Endothelial cell of umbilical vein (primary cell): Measurements from ENCODE around the gene ABCD1. TPM values are rescaled to one million over a fixed set of nuclear protein-coding genes. Genes with fewer than 3 reads are reported as not detected.

Experiments used
- BruUV-seq: library from RNA; stranded (reverse); fragments of 400-500 nt; replicated peaks from 2 replicates; lab custom pipeline; 2021; lab: Mats Ljungman, UMichigan
- CTCF ChIA-PET: fragments of 300-600, 350-600 bp; sonication (Branson Sonifier 250); formaldehyde crosslinking; loops from one replicate; lab custom pipeline; 2021; ENCODE audit warnings: antibody characterized with exemption, inconsistent platforms; lab: Charles Lee
- POLR2A ChIA-PET: fragments of 300-600, 350-600 bp; sonication (Branson Sonifier 250); formaldehyde crosslinking; loops from one replicate; lab custom pipeline; 2021; ENCODE audit warnings: antibody characterized with exemption, inconsistent platforms; lab: Charles Lee
- DNase-seq: peaks from one replicate; pipeline ENCODE4 v3.0.0-alpha.2; 2011; ENCODE audit warnings: low read depth, low spot score
- FAIRE-seq: peaks from 2 replicates; lab custom pipeline; 2011; peaks lifted over from hg19 to GRCh38; lab: Jason Lieb, UNC
- H2AFZ ChIP-seq: 2 replicates; pipeline ENCODE4 v1.6.0; 2012; ENCODE audit warnings: low read depth, low read length, control low read depth, inconsistent platforms
- H3K27ac ChIP-seq: 2 replicates; pipeline ENCODE4 v1.5.1; 2011; ENCODE audit warnings: low read depth, mild to moderate bottlenecking, control low read depth, low read length, moderate library complexity; ENCODE audit not compliant: insufficient read depth
- H3K27me3 ChIP-seq, 2 experiments: 2 replicates each; pipeline versions ENCODE4 v1.6.0 to v1.6.1; 2011; ENCODE audit warnings: low read length in 2 of 2, mixed read lengths in 1 of 2; ENCODE audit not compliant: control insufficient read depth in 2 of 2, insufficient read depth in 2 of 2
- H3K36me3 ChIP-seq, 2 experiments: 2 replicates in 1 of 2; 3 replicates in 1 of 2; pipeline ENCODE4 v1.5.1; 2011; ENCODE audit warnings: low read length in 2 of 2, mild to moderate bottlenecking in 1 of 2, moderate library complexity in 1 of 2; ENCODE audit not compliant: control insufficient read depth in 2 of 2, insufficient read depth in 2 of 2; ENCODE audit errors: extremely low read depth in 1 of 2
- H3K4me1 ChIP-seq: 3 replicates; pipeline ENCODE4 v1.5.1; 2011; ENCODE audit warnings: mild to moderate bottlenecking, low read length; ENCODE audit not compliant: control insufficient read depth, insufficient read depth; ENCODE audit errors: extremely low read depth
- H3K4me2 ChIP-seq: 2 replicates; pipeline ENCODE4 v1.6.1; 2011; ENCODE audit warnings: low read length, control low read depth, mixed read lengths; ENCODE audit not compliant: insufficient read depth
- H3K4me3 ChIP-seq, 3 experiments: fragments of 200-600 bp in 1 of 3; sonication (generic), shearing (Covaris generic) in 1 of 3; replicated peaks in 1 of 3; 2 replicates each; pipeline ENCODE4 v1.5.1; 2011 to 2016; ENCODE audit warnings: control low read depth in 3 of 3, low read length in 3 of 3, mild to moderate bottlenecking in 2 of 3, inconsistent platforms in 1 of 3, low read depth in 1 of 3, moderate library complexity in 1 of 3; ENCODE audit not compliant: insufficient read depth in 1 of 3
- H3K79me2 ChIP-seq: 2 replicates; pipeline ENCODE4 v1.6.0; 2012; ENCODE audit warnings: low read length, inconsistent platforms; ENCODE audit not compliant: control insufficient read depth, insufficient read depth
- H3K9ac ChIP-seq: replicated peaks from 2 replicates; pipeline ENCODE3; 2011; ENCODE audit warnings: low read length, control low read depth; ENCODE audit not compliant: insufficient read depth; ENCODE audit errors: extremely low read depth
- H3K9me1 ChIP-seq: replicated peaks from 3 replicates; pipeline ENCODE4 v1.6.0; 2011; ENCODE audit warnings: mild to moderate bottlenecking, low read length; ENCODE audit not compliant: control insufficient read depth, insufficient read depth; ENCODE audit errors: extremely low read depth
- H3K9me3 ChIP-seq: replicated peaks from 2 replicates; pipeline ENCODE4 v1.5.1; 2012; ENCODE audit warnings: low read length, inconsistent platforms; ENCODE audit not compliant: control insufficient read depth, insufficient read depth
- H4K20me1 ChIP-seq: replicated peaks from 2 replicates; pipeline ENCODE3; 2011; ENCODE audit warnings: mild to moderate bottlenecking, low read length; ENCODE audit not compliant: control insufficient read depth, insufficient read depth; ENCODE audit errors: extremely low read depth
- EZH2 ChIP-seq: IDR thresholded peaks from 2 replicates; pipeline ENCODE4 v1.6.1; 2012; ENCODE audit warnings: borderline replicate concordance, low read depth, mild to moderate bottlenecking, moderate library complexity, low read length, inconsistent platforms; ENCODE audit not compliant: severe bottlenecking
- FOS ChIP-seq: IDR thresholded peaks from 2 replicates; pipeline ENCODE4 v1.6.1; 2011; ENCODE audit warnings: mild to moderate bottlenecking, low read length, moderate library complexity, borderline replicate concordance; ENCODE audit not compliant: insufficient read depth
- MYC ChIP-seq: IDR thresholded peaks from one replicate; pipeline ENCODE4 v1.6.1; 2011; ENCODE audit warnings: mild to moderate bottlenecking, low read depth, low read length
- POLR2AphosphoS5 ChIP-seq: IDR thresholded peaks from 2 replicates; pipeline ENCODE4 v1.6.1; 2012; ENCODE audit warnings: low read depth, mild to moderate bottlenecking, control low read depth, low read length, moderate library complexity; ENCODE audit not compliant: insufficient read depth
- dilution Hi-C: fragments of 300-500 bp; cut with MboI; formaldehyde crosslinking; loops from one replicate; pipeline ENCODE4 v1.15.0; 2019; ENCODE audit warnings: low sequenced_read_pairs; ENCODE audit not compliant: extremely low pct_ligation_motif_present
- intact Hi-C: fragments of 100-400 bp; cut with micrococcal nuclease; formaldehyde crosslinking; loops from one replicate; pipeline ENCODE4 v1.10.0; 2022
- polyA plus RNA-seq, 4 experiments: library from polyadenylated mRNA; depleted of rRNA in 3 of 4; stranded (reverse) in 3 of 4; unstranded in 1 of 4; fragments of >200 nt; gene quantifications; 2 replicates each; pipeline versions ENCODE4 v1.2.1 to v1.2.3, GENCODE V29; 2011 to 2012; ENCODE audit warnings: missing spikeins in 1 of 4
- total RNA-seq: library from RNA; stranded (reverse); gene quantifications from 2 replicates; pipeline ENCODE4 v1.2.3, GENCODE V29; 2021
- TF ChIP-seq, protein P1 (sequence below), 2 donors: IDR thresholded peaks; 1 replicate in 1 of 2; 2 replicates in 1 of 2; pipeline ENCODE4 v1.5.1; 2011; ENCODE audit warnings: low read length in 2 of 2, mild to moderate bottlenecking in 2 of 2, moderate library complexity in 2 of 2, control low read depth in 1 of 2, inconsistent platforms in 1 of 2, low read depth in 1 of 2; ENCODE audit not compliant: insufficient read depth in 1 of 2; ENCODE audit errors: extremely low read depth in 1 of 2
- TF ChIP-seq, protein P2 (sequence below): IDR thresholded peaks from 2 replicates; pipeline ENCODE4 v1.6.1; 2011; ENCODE audit not compliant: insufficient read depth, insufficient read length

Gene ABCD1
- total and polyA plus RNA-seq, 2 donors (not counting 3 experiments of a cell fraction or from before 2014, with no cell fraction given) = 9.1 to 12.9 TPM

DNA sequence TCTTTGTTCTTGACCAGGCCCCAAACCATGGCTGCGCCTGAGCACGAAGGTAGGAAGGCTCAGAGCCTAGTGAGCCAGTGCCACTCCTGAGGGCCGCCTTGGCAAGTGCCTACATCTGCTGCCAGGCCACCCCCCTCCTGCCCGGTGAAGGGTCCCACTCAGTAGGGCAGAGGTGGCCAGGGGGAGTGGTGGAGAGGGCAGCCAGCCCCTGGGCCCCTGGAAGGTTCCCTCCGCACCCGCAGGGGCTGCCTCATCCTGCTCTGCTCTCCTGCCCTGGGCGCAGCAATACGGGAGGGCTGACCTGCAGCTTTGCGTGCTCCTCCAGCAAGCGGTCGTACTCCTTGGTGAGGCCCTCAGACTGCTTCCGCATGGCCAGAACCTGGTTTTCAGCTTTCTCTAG lies 22.9 kb upstream of the ABCD1 start:
- intact Hi-C loops (no loop called here), dilution Hi-C loops (no loop called here)
- Histone ChIP-seq H3K9me3 (no peaks in the 10 kb centered on the region), H3K27me3 (no peaks in the 10 kb centered on the region), H3K9me1 (no peaks in the 10 kb centered on the region), H3K4me1 (peaks cover 19% of the 10 kb centered on the region), H3K9ac (no peak overlapping the region), H3K79me2 (peaks cover 2% of the 10 kb centered on the region), H3K4me2 (no peak overlapping the region), H3K4me3 (no peak overlapping the region), H2AFZ (no peak overlapping the region), H4K20me1 (no peaks in the 10 kb centered on the region), H3K27ac (no peak overlapping the region), H3K36me3 (peaks cover 2 to 19% of the 10 kb centered on the region in 2 experiments)
- no peak for DNase-seq
- no peak for FAIRE-seq
- no TSS peak for BruUV-seq
- CTCF ChIA-PET = no interaction called here
- POLR2A ChIA-PET = no interaction called here
- TF ChIP-seq POLR2AphosphoS5 = no peak
- no peak for TF ChIP-seq FOS
- TF ChIP-seq MYC = no peak
- TF ChIP-seq, protein P1, sequence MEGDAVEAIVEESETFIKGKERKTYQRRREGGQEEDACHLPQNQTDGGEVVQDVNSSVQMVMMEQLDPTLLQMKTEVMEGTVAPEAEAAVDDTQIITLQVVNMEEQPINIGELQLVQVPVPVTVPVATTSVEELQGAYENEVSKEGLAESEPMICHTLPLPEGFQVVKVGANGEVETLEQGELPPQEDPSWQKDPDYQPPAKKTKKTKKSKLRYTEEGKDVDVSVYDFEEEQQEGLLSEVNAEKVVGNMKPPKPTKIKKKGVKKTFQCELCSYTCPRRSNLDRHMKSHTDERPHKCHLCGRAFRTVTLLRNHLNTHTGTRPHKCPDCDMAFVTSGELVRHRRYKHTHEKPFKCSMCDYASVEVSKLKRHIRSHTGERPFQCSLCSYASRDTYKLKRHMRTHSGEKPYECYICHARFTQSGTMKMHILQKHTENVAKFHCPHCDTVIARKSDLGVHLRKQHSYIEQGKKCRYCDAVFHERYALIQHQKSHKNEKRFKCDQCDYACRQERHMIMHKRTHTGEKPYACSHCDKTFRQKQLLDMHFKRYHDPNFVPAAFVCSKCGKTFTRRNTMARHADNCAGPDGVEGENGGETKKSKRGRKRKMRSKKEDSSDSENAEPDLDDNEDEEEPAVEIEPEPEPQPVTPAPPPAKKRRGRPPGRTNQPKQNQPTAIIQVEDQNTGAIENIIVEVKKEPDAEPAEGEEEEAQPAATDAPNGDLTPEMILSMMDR (IDR thresholded peaks at IDR 0.05; ENCODE audit: extremely low read depth in 1 of 2, insufficient read depth in 1 of 2, low read depth in 1 of 2, low read length in 2 of 2) = no peak
- no peak for TF ChIP-seq EZH2
- TF ChIP-seq, protein P2, sequence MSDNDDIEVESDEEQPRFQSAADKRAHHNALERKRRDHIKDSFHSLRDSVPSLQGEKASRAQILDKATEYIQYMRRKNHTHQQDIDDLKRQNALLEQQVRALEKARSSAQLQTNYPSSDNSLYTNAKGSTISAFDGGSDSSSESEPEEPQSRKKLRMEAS = no peak
